Fibroblast of pulmonary artery (primary cell): ENCODE measurements around the gene RFX7.

Source experiments
- DNase-seq: peaks from one replicate; pipeline ENCODE4 v3.0.0-alpha.2; 2010; ENCODE audit warnings: low read depth
- H3K4me3 ChIP-seq: replicated peaks from 2 replicates; pipeline ENCODE4 v1.5.1; 2011; ENCODE audit warnings: low read depth, mild to moderate bottlenecking, control low read depth, low read length, moderate library complexity
- TF ChIP-seq, protein P1 (sequence below): IDR thresholded peaks from 2 replicates; pipeline ENCODE4 v1.5.1; 2011; ENCODE audit warnings: mild to moderate bottlenecking, control low read depth, low read length, inconsistent platforms; ENCODE audit errors: missing control alignments

Gene RFX7

DNA sequence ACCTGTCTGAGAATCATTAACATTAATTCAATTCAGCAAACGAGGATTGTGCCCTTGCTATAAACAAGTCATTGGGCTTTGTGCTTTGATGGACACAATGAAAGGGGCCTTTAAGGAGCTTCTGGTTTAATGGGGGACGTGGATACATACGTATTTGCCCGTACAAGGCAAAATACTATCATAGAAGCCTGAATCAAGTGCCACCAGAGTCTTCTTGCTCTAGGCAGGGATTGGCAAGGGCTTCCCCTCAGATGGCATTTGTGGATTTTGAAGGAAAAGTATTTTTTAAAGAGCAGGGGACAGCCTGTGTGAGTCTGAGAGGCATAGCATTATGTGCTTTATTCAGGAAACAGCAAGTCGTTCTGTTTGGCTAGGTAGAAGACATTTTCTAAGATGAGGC lies 166.6 kb downstream of the RFX7 start:
- no peak for DNase-seq
- TF ChIP-seq, protein P1, sequence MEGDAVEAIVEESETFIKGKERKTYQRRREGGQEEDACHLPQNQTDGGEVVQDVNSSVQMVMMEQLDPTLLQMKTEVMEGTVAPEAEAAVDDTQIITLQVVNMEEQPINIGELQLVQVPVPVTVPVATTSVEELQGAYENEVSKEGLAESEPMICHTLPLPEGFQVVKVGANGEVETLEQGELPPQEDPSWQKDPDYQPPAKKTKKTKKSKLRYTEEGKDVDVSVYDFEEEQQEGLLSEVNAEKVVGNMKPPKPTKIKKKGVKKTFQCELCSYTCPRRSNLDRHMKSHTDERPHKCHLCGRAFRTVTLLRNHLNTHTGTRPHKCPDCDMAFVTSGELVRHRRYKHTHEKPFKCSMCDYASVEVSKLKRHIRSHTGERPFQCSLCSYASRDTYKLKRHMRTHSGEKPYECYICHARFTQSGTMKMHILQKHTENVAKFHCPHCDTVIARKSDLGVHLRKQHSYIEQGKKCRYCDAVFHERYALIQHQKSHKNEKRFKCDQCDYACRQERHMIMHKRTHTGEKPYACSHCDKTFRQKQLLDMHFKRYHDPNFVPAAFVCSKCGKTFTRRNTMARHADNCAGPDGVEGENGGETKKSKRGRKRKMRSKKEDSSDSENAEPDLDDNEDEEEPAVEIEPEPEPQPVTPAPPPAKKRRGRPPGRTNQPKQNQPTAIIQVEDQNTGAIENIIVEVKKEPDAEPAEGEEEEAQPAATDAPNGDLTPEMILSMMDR, result no peak
- H3K4me3 ChIP-seq, result no peak overlapping the region

DNA sequence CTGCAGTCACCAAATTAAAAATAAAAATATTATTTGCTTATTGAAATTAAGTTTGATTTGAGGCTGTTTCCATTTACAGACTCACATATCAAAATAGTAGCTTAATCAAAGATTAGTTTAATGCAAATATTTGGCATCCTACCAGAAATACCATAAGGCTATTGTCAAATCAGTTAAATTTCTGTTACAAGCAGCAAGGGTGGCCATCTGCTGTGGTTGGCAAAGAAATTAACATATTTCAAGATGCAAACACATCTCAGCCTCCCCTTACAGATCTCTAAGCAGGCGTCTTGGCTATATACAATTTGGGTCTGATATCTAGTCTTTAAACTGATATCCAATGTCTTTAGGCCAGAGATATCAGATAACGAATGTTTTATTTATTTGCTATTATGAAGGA lies 167.0 kb downstream of the RFX7 start:
- H3K4me3 ChIP-seq, result no peak overlapping the region
- no peak for DNase-seq
- TF ChIP-seq, protein P1, result no peak

DNA sequence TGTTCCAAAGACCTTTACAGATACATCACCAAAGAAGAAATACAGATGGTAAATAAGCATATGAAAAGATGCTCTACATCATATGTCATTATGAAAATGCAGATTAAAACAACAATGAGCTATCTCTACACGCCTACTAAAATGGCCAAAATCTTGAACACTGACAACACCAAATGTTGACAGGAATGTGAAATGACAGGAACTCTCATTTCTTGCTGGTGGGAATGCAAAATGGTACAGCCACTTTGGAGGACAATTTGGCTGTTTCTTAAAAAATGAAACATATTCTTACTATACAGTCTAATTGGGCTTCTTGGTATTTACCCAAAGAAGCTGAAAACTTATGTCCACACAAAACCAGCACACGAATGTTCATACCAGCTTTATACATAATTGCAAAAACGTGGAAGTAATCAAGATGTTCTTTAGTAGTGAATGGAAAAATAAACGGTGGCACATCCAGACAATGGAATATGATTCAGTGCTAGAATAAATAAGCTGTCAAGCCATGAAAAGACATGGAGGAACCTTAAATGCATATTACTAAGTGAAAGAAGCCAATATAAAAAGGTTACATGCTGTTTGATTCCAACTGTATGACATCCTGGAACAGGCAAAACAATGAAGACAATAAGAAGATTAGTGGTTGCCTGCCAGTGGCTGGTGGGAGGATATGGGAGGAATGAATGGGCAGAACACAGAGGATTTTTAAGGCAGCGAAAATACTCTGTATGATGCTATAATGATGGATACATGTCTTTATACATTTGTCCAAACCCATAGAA lies 169.0 kb downstream of the RFX7 start:
- no peak overlapping the region for H3K4me3 ChIP-seq
- peak; percentile 26 for DNase-seq
- TF ChIP-seq, protein P1, result no peak

DNA sequence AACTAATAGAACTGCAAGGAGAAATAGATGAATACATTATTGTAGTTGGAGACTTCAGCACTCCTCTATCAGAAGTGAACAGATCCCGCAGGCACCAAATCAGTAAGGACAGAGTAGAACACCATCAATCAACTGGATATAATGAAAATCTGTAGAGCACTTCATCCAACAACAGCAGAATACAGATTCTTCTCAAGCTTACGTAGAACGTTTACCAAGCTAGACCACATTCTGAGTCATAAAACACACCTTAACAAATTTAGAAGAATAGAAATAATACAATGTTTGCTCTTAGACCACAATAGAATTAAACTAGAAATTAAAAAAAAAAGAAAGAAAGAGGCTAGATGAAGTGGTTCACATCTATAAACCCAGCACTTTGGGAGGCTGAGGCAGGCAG lies 179.5 kb downstream of the RFX7 start:
- H3K4me3 ChIP-seq, result no peak overlapping the region
- no peak for DNase-seq

DNA sequence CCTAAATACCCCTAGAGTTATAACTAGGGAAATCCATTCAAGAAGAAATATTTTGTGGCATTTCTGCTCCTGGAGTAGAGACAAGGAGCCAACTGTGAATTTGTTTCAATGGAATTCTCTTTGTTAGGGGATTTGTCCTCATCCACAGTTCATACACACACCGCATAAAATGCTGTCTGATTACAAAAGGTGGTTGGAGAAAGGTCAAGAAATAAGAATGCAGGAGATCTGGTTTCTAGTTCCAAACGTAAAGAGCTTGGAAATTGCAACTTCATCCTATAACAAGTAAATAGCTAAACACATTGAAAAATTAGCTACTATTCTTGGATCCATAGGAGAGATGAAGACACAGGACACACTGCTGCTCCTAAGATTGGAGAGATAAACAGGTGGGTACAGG lies 184.0 kb downstream of the RFX7 start:
- no peak for DNase-seq
- TF ChIP-seq, protein P1, result no peak
- no peak overlapping the region for H3K4me3 ChIP-seq

More for the DNA sequence above, 179.5 kb downstream of the RFX7 start:
- TF ChIP-seq, protein P1, result no peak

DNA sequence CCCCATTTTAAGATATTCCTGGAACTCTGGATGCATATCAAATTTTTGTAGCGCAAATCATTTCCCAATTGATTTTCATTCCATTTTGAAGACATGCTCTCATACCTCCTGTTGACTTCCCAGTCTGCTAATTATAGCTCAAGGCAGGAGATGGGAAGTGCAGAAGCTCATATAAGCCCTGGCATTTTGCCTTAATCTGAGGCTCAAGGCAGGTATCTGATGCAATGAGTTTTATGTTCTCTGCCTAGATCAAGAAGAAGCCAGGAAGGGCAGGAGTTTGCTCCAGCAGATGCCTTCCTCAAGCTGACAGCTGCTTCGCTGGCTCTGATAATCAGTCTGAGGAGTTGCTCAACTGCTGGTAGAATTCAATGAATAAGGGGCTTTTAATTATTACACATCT lies 184.7 kb downstream of the RFX7 start:
- H3K4me3 ChIP-seq, result no peak overlapping the region
- TF ChIP-seq, protein P1, result no peak
- peak; percentile 48 for DNase-seq

DNA sequence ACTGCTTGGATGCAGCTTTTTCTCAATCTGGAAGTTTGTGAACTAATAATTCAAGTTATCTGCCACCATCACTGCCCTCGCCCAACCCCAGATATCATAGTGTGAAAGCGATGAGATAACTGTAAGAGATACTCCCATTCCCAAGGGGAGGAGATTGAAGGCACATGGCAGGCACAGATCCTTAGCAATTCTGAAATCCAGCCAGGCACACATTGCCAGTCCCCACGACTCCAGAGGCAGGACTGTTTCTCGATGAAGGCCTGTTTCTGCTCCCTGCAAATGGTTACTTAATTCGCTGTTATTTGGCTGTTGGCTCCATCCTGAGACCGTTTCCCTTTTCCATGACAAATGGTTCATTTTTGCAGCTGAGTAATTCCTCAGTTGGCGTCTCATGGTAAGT lies 187.1 kb downstream of the RFX7 start:
- DNase-seq, result no peak
- TF ChIP-seq, protein P1, result no peak

More for the DNA sequence above, 187.1 kb downstream of the RFX7 start:
- no peak overlapping the region for H3K4me3 ChIP-seq
